SU-DHL-6 (cell line): ENCODE measurements around the gene ADAMTS15.

Experiments used
- EZH2phosphoT487 ChIP-seq: fragments of 200-600 bp; sonication (generic), shearing (Covaris generic); conservative IDR thresholded peaks from 2 replicates; pipeline ENCODE4 v1.6.1; 2018; ENCODE audit warnings: mild to moderate bottlenecking, antibody characterized with exemption, low read length, moderate library complexity, mixed read lengths
- TF ChIP-seq, protein P1 (sequence below): fragments of 200-600 bp; sonication (generic); IDR thresholded peaks from one replicate; pipeline ENCODE4 v1.5.1; 2017; ENCODE audit warnings: antibody characterized with exemption, mild to moderate bottlenecking, low read length, moderate library complexity; ENCODE audit not compliant: insufficient read depth, poor library complexity, severe bottlenecking

GRCh38 chr11:130455483-130456127 is 7.2 kb downstream of the ADAMTS15 start:
- TF ChIP-seq, protein P1, sequence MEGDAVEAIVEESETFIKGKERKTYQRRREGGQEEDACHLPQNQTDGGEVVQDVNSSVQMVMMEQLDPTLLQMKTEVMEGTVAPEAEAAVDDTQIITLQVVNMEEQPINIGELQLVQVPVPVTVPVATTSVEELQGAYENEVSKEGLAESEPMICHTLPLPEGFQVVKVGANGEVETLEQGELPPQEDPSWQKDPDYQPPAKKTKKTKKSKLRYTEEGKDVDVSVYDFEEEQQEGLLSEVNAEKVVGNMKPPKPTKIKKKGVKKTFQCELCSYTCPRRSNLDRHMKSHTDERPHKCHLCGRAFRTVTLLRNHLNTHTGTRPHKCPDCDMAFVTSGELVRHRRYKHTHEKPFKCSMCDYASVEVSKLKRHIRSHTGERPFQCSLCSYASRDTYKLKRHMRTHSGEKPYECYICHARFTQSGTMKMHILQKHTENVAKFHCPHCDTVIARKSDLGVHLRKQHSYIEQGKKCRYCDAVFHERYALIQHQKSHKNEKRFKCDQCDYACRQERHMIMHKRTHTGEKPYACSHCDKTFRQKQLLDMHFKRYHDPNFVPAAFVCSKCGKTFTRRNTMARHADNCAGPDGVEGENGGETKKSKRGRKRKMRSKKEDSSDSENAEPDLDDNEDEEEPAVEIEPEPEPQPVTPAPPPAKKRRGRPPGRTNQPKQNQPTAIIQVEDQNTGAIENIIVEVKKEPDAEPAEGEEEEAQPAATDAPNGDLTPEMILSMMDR = no peak
- TF ChIP-seq EZH2phosphoT487 = no peak
